Esophagus squamous epithelium (tissue), 4 donors: ENCODE measurements around the gene RIPOR2.

Experiments
- POLR2A ChIP-seq, 4 donors: fragments of 450-650 bp; IDR thresholded peaks; one replicate each; pipeline ENCODE4 v1.6.1; 2017; ENCODE audit warnings: antibody characterized with exemption in 4 of 4, mild to moderate bottlenecking in 4 of 4, moderate library complexity in 3 of 4
- TF ChIP-seq, protein P1 (sequence below), 6 experiments: fragments of 450-650 bp in 4 of 6; fragments of 200-600 bp in 2 of 6; sonication (generic) in 2 of 6; IDR thresholded peaks; one replicate each; pipeline ENCODE4 v1.5.1; 2016 to 2019; ENCODE audit warnings: antibody characterized with exemption in 6 of 6, mild to moderate bottlenecking in 4 of 6, moderate library complexity in 4 of 6

GRCh38 chr6:24927985-24928745 is 7.6 kb downstream of the RIPOR2 start:
- TF ChIP-seq, protein P1, sequence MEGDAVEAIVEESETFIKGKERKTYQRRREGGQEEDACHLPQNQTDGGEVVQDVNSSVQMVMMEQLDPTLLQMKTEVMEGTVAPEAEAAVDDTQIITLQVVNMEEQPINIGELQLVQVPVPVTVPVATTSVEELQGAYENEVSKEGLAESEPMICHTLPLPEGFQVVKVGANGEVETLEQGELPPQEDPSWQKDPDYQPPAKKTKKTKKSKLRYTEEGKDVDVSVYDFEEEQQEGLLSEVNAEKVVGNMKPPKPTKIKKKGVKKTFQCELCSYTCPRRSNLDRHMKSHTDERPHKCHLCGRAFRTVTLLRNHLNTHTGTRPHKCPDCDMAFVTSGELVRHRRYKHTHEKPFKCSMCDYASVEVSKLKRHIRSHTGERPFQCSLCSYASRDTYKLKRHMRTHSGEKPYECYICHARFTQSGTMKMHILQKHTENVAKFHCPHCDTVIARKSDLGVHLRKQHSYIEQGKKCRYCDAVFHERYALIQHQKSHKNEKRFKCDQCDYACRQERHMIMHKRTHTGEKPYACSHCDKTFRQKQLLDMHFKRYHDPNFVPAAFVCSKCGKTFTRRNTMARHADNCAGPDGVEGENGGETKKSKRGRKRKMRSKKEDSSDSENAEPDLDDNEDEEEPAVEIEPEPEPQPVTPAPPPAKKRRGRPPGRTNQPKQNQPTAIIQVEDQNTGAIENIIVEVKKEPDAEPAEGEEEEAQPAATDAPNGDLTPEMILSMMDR (IDR thresholded peaks at IDR 0.05) = no peak
- TF ChIP-seq POLR2A (IDR thresholded peaks at IDR 0.05) = no peak
